Muscle of leg (tissue), 11 donors: Measurements from ENCODE around the gene SUCLG2. TPM values are rescaled to one million over a fixed set of nuclear protein-coding genes. Genes with fewer than 3 reads are reported as not detected.

Source experiments
- DNase-seq: peaks from one replicate; pipeline ENCODE4 v3.0.0; 2013
- H3K27ac ChIP-seq: one replicate; pipeline ENCODE4 v1.5.1; 2013; ENCODE audit warnings: mild to moderate bottlenecking, low read length, control low read depth
- H3K27me3 ChIP-seq: one replicate; pipeline ENCODE4 v1.6.1; 2013; ENCODE audit warnings: low read length; ENCODE audit not compliant: control insufficient read depth, insufficient read depth
- H3K36me3 ChIP-seq: one replicate; pipeline ENCODE4 v1.6.1; 2013; ENCODE audit warnings: low read length; ENCODE audit not compliant: control insufficient read depth, insufficient read depth
- H3K4me1 ChIP-seq: one replicate; pipeline ENCODE4 v1.6.1; 2013; ENCODE audit warnings: low read length; ENCODE audit not compliant: control insufficient read depth, insufficient read depth
- H3K4me3 ChIP-seq: one replicate; pipeline ENCODE4 v1.5.1; 2013; ENCODE audit warnings: low read length, control low read depth
- H3K9me3 ChIP-seq: replicated peaks from 2 replicates; pipeline ENCODE4 v1.6.1; 2013; ENCODE audit warnings: low read depth, low read length; ENCODE audit not compliant: control insufficient read depth
- WGBS: methylation state at CpG from one replicate; pipeline ENCODE4 v1.1.5; 2013; ENCODE audit warnings: missing lambda C conversion rate; ENCODE audit not compliant: insufficient coverage; 5-methylcytosine and 5-hydroxymethylcytosine counted together
- polyA plus RNA-seq, 8 donors: library from polyadenylated mRNA; unstranded; fragments of 120-200 nt; gene quantifications; one replicate each; pipeline versions ENCODE4 v1.2.1 to v1.2.3, GENCODE V29; 2013; ENCODE audit warnings: inconsistent platforms in 1 of 8, low replicate concordance in 1 of 8; ENCODE audit not compliant: insufficient read length in 8 of 8, insufficient read depth in 1 of 8
- total RNA-seq: library from RNA; stranded (reverse); fragments of 120-200 nt; gene quantifications from one replicate; pipeline ENCODE4 v1.2.4, GENCODE V29; 2013

Gene SUCLG2
- total and polyA plus RNA-seq, 9 donors = 23.1 to 38.9 (median 32.3) TPM

DNA sequence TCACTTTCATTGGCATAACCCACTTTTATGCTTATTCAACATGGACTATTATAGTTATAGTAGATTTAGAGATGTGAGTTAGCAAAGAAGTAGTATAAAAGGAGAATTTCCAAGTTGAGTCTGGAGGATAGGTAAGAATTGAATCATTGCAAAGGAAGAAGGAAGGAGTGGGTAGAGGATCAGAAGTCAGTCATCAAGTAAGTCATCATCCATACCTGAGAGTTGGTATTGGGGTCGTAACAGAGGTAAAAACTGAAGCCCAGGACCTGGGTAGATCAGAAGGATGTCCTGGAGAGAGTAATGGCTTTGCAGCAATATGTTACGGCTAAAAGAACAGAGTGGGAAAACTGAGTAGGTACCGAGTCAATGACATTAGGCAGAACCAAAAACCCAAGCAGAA lies 265.7 kb downstream of the SUCLG2 start:
- 97% methylated on average over 3 of the region's 3 CpGs for WGBS
- H3K4me3 ChIP-seq = no peak overlapping the region
- H3K9me3 ChIP-seq = no peaks in the 10 kb centered on the region
- DNase-seq = no peak
- no peaks in the 10 kb centered on the region for H3K27me3 ChIP-seq
- H3K27ac ChIP-seq = no peak overlapping the region
- H3K36me3 ChIP-seq = no peaks in the 10 kb centered on the region
- peaks cover 4% of the 10 kb centered on the region for H3K4me1 ChIP-seq

DNA sequence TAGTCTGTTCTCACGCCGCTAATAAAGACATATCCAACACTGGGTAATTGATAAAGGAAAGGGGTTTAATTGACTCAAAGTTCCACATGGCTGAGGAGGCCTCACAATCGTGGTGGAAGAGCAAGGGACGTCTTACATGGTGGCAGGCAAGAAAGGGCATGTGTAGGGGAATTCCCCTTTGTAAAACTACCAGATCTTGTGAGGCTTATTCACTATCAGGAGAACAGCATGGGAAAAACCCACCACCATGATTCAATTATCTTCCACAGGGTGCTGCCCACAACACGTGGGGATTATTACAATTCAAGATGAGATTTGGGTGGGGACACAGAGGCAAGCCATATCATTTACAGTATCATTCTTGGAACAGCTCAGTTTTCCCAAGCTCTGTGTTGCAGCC lies 268.0 kb downstream of the SUCLG2 start:
- no peak for DNase-seq
- H3K4me1 ChIP-seq = peaks cover 6% of the 10 kb centered on the region
- no CpG with 5 or more reads among the region's 5 CpGs for WGBS
- H3K9me3 ChIP-seq = no peaks in the 10 kb centered on the region
- no peaks in the 10 kb centered on the region for H3K36me3 ChIP-seq
- H3K4me3 ChIP-seq = no peak overlapping the region
- no peaks in the 10 kb centered on the region for H3K27me3 ChIP-seq
- H3K27ac ChIP-seq = no peak overlapping the region

DNA sequence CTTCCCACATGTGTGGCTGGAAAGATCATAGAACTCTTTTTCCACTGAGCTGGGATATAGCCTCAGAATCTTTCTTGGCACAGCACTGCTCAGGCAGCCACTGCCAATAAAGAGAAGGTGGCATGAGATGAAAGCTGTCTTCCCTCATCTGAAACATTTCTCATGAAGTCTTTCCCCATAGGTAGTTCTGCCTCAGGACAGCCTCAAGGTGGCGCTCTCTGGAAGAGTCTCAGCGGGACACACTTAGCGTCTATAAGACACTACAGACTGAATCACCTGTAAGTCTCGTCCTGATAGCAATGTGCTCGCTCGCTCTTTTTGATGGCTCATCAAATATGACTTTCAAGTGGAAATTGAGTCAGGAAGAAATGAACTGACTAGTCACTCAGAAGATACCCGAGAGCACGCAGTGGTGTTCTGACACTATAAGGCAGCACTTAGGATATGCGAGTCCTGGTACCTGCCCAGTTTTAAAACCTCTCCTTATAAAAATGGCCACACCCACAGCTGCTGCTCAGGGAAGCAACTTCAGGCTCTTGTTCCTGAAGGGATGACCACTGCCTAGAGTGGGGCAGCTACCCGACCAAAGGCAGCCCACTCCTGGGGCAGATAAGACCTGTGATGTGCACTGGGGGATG lies 269.5 kb downstream of the SUCLG2 start:
- Histone ChIP-seq H3K9me3 (no peaks in the 10 kb centered on the region), H3K27me3 (no peaks in the 10 kb centered on the region), H3K4me3 (no peak overlapping the region), H3K27ac (no peak overlapping the region), H3K4me1 (peaks cover 6% of the 10 kb centered on the region), H3K36me3 (no peaks in the 10 kb centered on the region)
- peak; percentile 64 for DNase-seq
- WGBS = 75% methylated on average over 2 of the region's 10 CpGs

DNA sequence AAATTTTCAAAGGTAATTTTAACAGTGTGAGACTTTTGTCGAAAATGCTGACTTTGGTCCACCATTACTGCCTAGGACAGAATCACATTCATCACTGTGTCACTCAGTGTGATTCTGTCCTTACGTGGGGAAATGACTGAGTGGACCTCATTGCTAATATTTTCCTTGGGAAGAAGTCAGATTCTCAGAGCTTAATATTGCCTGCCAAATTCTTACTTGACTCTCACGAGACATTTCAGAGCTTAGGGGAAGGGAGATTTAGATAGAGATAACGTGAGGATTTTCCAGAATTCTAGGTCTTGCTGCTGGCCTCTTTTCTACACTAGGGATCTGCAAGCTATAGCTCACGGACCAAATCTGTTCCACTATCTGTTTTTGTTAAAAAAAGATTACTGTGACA lies 270.4 kb downstream of the SUCLG2 start:
- peaks cover 6% of the 10 kb centered on the region for H3K4me1 ChIP-seq
- DNase-seq = peak; percentile 46
- no CpG with 5 or more reads among the region's 5 CpGs for WGBS
- no peak overlapping the region for H3K27ac ChIP-seq
- H3K4me3 ChIP-seq = no peak overlapping the region
- no peaks in the 10 kb centered on the region for H3K36me3 ChIP-seq
- no peaks in the 10 kb centered on the region for H3K27me3 ChIP-seq
- H3K9me3 ChIP-seq = no peaks in the 10 kb centered on the region

DNA sequence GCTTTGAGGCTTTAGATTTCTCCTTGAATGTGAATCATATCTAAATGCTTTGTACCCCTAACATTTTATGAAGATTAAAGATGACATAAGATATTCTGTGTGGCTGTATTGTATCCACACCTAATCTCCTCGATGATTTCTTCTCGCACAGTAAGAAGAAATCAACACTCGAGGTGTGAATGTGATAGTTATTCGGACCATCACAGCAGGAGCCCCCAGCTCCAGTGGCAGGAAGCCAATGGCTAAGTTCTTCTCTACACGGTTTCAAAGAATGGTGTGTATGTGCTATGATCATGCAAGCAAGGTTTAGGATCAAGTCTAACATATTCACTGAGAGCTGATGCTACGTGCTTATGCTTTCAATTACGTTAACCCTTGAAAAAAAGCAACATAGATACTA lies 271.0 kb downstream of the SUCLG2 start:
- H3K27ac ChIP-seq = no peak overlapping the region
- no CpG with 5 or more reads among the region's 7 CpGs for WGBS
- DNase-seq = no peak
- H3K27me3 ChIP-seq = no peaks in the 10 kb centered on the region
- H3K4me3 ChIP-seq = no peak overlapping the region
- H3K36me3 ChIP-seq = no peaks in the 10 kb centered on the region
- no peaks in the 10 kb centered on the region for H3K9me3 ChIP-seq
- H3K4me1 ChIP-seq = peaks cover 6% of the 10 kb centered on the region

DNA sequence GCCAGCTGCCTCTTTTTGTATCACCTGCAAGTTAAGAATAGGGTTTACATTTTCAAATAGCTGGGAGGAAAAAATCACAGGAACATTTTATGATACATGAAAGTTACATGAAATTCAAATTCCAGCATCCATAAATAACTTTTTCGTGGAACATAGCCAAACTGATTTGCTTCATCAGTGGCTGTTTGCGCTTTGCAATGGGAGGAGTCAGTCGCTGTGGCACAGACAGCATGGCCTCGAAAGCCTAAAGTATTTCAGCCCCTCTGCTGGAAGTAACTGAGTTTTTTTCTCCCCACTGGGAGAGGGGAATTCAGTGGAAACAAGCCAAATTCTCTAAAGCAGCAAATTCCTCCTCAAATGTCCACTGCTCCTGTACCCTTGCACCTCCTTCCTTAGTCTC lies 271.9 kb downstream of the SUCLG2 start:
- WGBS = no CpG with 5 or more reads among the region's 4 CpGs
- Histone ChIP-seq H3K9me3 (no peaks in the 10 kb centered on the region), H3K4me1 (peaks cover 6% of the 10 kb centered on the region), H3K4me3 (no peak overlapping the region), H3K27me3 (no peaks in the 10 kb centered on the region), H3K27ac (no peak overlapping the region), H3K36me3 (no peaks in the 10 kb centered on the region)
- peak; percentile 39 for DNase-seq

DNA sequence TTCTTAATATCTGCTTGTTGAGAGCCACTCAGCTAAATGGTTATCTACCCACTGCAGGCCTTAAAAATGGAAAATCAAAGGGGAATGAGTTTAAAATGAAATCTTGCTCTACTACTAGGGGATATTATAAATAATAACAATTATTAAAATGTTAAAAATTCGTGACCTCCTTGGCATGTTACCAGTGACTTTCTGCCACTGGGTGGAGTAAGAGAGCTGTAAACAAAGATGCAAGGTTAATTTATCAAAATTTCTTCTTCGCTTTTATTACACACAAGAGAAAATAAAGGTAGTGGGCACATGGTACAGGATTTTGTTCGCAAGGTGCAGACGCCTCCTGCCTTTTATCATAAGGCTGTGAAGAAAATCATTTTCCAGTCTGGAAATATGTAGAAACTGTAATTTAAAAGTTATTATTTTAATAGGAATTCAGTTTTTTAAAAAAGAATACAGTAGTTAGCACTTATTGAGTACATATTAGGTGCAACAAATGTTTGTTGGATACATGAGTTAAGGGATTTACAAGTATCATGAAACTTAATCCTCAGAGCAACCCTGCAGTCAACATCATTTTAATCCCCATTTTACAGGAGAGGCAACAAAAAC lies 272.6 kb downstream of the SUCLG2 start:
- peak; percentile 30 for DNase-seq
- Histone ChIP-seq H3K27me3 (no peaks in the 10 kb centered on the region), H3K4me3 (no peak overlapping the region), H3K4me1 (peaks cover 6% of the 10 kb centered on the region), H3K27ac (no peak overlapping the region), H3K36me3 (no peaks in the 10 kb centered on the region), H3K9me3 (no peaks in the 10 kb centered on the region)
- no CpG with 5 or more reads among the region's 4 CpGs for WGBS

DNA sequence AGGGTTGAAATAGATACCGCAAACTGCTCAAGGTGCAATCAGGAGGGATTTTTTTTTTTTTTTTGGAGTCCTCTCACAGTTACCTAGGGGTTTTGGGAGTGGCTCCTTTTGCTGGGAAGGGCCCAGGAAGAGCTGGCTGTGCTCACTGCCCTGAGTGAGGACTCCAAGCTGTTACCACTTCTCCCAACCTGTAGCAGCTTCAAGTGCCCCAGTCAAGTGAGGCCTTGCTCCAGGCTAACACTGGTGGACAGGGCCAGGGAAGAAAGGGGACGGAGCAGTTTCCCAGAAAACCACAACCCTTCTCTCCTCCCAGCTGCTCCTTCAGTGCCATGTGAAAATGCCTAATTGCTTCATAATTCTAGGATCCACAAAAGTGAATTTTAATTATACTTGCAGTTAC lies 274.3 kb downstream of the SUCLG2 start:
- peaks cover 3% of the 10 kb centered on the region for H3K36me3 ChIP-seq
- no peak overlapping the region for H3K4me3 ChIP-seq
- no peaks in the 10 kb centered on the region for H3K9me3 ChIP-seq
- no peak overlapping the region for H3K27ac ChIP-seq
- DNase-seq = no peak
- H3K27me3 ChIP-seq = no peaks in the 10 kb centered on the region
- WGBS = no CpG with 5 or more reads among the region's 2 CpGs
- peaks cover 6% of the 10 kb centered on the region for H3K4me1 ChIP-seq

DNA sequence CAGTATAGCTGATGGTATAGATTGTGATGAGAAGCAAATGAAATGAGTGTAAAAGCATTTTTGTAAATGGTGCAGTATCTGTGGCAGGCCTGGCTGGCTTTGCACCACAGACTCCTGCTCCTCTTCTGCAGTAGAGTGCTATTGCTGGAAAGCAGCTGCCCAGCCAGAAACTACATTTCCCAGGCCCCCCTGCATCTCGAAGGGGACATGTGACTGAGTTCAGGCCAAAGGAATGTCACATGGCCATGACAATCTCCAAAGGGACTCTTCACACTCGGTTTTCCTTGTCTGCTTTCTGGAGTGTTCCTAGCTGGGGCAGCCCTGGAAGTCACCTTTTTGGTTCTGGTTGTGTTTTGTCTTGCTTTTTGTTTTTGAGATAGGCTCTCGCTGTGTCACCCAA lies 277.1 kb downstream of the SUCLG2 start:
- Histone ChIP-seq H3K9me3 (no peaks in the 10 kb centered on the region), H3K4me3 (no peak overlapping the region), H3K27me3 (no peaks in the 10 kb centered on the region), H3K4me1 (peaks cover 2% of the 10 kb centered on the region), H3K36me3 (peaks cover 3% of the 10 kb centered on the region), H3K27ac (no peak overlapping the region)
- WGBS = no CpG with 5 or more reads among the region's 3 CpGs
- peak; percentile 9 for DNase-seq

DNA sequence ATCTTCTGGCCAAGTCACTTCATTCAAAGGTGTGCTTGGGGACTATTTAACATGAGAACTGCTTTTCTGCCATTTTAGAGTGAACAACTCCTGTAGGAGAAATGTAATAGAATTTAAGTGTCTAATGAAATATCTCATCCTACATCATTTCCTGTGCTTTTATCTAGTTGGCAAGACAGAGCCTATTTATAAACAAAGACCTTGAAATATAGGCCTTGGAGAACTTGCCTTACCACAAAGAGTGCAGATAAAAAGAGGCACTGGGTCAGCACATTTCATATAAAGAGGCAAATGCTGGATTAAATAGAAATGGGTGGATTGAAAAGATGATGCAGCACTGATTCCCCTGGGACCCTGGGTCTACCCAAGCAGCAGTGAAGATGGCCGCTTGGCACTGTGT lies 278.0 kb downstream of the SUCLG2 start:
- no peak for DNase-seq
- WGBS = no CpG with 5 or more reads among the region's 1 CpG

More for the DNA sequence above, 278.0 kb downstream of the SUCLG2 start:
- no peak overlapping the region for H3K27ac ChIP-seq
- no peaks in the 10 kb centered on the region for H3K4me1 ChIP-seq
- no peaks in the 10 kb centered on the region for H3K27me3 ChIP-seq
- H3K9me3 ChIP-seq = no peaks in the 10 kb centered on the region
- peaks cover 3% of the 10 kb centered on the region for H3K36me3 ChIP-seq
- no peak overlapping the region for H3K4me3 ChIP-seq
